ENCODE measurements around the gene TXNRD2. TPM values are rescaled to one million over a fixed set of nuclear protein-coding genes. Genes with fewer than 3 reads are reported as not detected.
"Not testable (repeated sequence)": the region's sequence is repeated elsewhere in the genome, so short reads cannot be mapped to it uniquely, and the experiment has no call there.

Gene TXNRD2
- total RNA-seq, 1 donor from 2014 or later: 19.7 TPM

DNA sequence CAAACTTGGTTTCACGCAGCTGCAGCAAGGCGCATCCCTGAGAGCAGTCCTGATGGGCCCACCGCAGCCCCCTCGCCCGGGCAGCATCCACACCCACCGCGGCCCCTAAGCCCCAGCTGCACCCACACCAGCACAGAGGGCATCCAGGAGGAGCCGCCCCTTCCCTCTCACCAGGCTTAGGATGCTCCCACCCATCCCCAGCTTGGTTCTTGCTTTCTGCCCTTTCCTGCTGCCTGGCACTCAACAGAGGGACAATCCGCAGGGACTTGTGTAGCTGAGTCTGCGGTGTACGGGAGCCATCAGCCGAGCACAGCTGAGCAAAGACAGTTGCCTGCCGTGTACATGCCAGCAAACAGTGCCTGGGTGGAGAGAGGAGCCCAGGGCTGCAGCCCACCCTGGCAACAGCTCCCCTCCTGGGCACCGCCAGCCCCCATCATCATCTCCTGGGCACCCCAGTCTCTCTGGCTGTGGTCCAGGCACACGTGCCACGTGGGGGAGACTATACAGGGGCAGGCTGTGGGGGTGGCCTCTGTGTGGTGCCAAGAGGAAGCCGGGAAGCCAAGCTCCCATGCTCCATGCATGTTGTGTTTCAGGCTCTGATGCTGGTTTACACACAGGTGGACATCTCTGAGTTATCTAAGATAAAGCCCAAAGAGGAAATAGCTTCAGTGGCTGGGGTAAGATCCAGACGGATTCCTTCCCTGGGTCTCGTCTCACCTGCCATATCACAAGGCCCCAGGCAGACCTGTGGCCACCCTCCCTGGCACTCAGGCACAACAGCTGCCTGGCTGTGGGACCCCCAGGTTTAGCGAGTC lies 50.9 kb downstream of the TXNRD2 start:
- intact Hi-C loops (cut with micrococcal nuclease): loop anchor here (1.0 kb wide), 3 partner anchors 20 to 134 kb away; partner anchors contain the start of genes GNB1L and RTL10

- intact Hi-C loops (cut with micrococcal nuclease): no loop called here
These were observed 51.7 kb downstream of the TXNRD2 start for GRCh38 chr22:19889951-19890350.

- intact Hi-C loops (cut with micrococcal nuclease): no loop called here
These were observed 53.4 kb downstream of the TXNRD2 start for GRCh38 chr22:19888131-19888746.

- intact Hi-C loops (cut with micrococcal nuclease): no loop called here
These were observed 54.2 kb downstream of the TXNRD2 start for GRCh38 chr22:19887256-19887985.

DNA sequence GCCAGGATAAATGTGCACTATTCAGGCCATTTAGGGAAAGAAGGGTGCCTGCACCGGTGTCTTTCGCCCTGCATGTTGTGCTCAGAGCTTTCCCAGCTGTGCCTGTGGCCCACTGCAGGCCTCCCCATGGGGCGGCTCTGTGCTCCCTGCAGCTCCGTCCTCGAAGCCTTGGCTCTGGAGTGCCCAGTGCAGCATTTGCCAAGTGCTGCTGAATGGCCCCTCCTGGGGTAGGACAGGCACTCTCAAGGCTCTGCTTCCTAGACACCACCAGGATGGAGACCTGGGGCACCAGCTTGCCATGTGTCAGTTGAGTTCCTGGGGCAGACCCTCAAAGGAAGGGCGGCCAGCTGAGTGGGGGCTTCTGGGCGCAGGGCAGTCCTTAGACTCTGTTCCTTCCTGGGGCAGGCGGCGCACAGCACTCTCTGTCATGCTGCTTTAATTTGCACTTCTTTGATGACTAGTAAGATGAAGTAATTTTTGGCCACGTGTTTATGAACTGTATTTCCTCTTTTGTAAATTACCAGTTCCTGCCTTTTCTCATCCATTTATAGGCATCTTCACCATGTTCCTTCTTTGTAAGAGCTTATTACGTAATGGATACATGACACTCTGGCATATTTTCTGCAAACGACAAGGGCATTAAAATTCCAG lies 54.9 kb downstream of the TXNRD2 start:
- intact Hi-C loops (cut with micrococcal nuclease): no loop called here

DNA sequence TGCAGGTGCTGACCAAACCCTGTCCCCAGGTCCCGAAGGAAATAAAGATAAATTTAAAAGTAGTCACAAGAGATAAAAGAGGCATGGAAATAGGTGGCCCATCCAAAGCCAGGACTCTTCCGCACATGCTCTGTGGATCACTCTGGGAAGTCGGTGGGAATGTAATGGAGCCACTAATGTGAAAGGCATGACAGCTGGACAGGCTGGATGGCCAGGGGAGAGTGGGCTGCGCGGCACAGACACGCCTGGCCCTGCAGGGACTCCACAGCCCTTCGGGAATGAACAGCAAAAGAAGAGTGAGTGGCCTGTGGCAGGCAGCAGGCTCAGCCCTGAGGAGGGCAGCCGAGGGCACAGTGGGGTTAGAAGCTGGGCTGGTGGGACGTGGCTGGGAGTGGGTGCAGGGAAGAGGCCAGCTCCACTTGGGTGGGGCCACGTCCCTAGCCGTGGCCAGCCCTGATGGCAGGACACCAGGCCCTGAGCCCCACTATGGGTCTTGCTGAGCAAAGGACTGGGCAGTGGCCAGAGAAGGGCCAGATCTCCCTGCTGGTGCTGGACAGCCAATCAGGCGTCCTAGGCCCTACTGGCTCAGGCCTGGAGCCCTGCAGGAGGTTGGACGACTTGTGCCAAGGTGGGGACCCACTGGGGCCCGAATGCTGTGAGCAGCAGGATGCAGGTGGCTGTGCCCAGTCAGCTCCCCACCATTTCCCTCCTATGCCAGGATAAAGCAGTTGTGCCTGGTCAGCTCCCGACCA lies 55.6 kb downstream of the TXNRD2 start:
- intact Hi-C loops (cut with micrococcal nuclease): no loop called here

DNA sequence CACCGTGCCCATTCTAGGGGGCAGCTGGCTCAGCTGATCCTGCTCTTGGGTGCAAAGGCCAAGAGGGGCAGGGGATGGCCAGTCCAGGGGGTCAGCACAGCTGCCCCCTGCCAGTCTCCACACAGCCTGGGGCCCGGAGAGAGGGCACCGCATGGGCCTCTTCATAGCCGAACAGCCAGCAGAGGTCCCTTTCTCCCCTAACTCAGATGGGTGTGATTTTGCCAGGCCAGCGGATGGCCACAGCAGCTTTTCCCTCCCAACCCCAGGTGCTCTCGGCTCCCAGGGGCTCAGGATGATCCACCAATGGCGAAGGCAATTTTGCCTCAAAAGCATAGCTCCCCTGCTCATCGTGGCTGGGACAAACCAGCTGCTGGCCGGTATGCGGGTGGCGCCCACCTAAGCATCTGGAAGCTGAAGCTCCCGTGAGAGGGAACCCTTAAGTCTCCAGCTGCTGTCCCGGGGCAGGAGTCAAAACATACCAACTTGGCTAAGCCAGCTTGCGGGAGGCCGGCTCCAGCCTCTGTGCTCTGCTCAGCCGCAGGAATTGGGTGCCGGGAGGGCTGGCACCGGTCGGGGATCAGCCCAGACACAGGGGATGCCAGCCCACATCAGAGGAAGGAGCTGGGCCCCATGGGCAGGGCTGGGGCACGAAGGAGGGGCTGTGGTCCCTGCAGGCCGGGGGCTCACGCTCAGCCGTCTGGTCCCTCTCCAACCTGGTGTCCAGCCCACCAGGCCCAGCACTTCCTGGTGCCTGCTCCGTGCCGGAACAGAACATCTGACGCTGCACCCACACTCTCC lies 56.5 kb downstream of the TXNRD2 start:
- intact Hi-C loops (cut with micrococcal nuclease): no loop called here

- intact Hi-C loops (cut with micrococcal nuclease): no loop called here
These were observed 57.3 kb downstream of the TXNRD2 start for GRCh38 chr22:19884161-19884953.

- intact Hi-C loops (cut with micrococcal nuclease): not testable (repeated sequence)
These were observed 58.2 kb downstream of the TXNRD2 start for GRCh38 chr22:19883446-19883845.

DNA sequence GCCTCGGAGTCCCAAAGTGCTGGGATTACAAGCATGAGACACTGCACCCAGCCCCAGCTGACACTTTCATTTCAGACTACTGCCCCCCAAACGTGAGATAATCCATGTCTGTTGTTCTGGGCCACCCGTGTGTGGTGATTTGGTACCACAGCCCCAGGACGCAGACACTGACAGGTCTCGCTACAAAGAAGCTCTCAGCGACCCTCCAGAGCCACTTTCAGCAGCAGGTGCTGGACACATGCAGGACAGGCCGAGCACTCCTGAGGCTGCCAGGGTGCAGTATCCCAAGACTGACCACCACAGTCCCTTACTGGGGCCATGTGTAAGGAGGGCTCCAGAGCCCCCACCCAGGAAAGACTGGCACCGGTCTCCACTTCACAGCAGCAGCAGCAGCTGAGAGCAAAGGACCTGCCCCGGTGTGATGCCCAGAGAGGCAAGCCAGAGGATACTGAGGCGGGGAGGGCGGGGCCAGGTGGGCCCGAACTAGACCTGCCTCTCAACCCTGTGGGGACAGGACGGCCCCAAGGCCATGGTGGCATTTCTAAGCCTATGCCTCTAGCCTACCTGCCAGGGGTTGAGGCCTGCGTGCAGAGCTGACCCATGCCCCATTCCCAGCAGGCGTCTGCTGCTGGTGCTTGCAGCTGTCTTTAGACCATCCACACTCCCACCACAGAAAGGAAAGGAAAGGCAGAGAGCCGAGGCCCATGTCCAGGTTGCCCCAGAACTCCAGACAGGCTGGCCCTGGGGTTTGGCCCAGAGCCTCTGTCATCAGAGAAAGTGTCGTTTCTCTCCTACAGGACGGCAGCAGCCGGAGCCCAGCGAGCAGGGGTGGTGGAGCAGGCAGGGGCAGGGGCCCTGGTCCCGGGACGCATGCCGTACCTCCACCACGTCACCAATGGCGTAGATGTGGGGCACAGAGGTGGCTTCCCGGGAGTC lies 58.9 kb downstream of the TXNRD2 start:
- intact Hi-C loops (cut with micrococcal nuclease): no loop called here

GRCh38 chr22:19880786-19881569 lies 60.6 kb downstream of the TXNRD2 start:
- intact Hi-C loops (cut with micrococcal nuclease): no loop called here

- intact Hi-C loops (cut with micrococcal nuclease): no loop called here
These were observed 61.4 kb downstream of the TXNRD2 start for GRCh38 chr22:19879992-19880785.

DNA sequence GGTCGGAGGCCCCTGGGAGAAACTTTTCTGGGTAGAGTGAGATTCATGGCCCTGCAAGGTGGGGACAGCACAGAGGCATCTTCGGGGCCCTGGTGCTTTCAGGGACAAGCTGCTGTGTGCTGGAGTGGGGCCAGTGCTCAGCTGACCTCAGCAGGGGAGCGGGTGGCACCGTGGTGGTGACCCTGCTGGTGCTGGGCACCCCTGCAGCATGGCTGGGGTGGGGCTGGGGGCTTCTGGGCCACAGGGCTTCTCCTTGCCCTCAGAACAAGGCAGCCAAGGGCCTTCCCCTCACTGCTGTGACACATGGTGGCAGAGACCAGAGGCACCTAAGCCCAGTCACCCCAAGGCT lies 62.0 kb downstream of the TXNRD2 start:
- intact Hi-C loops (cut with micrococcal nuclease): no loop called here

- intact Hi-C loops (cut with micrococcal nuclease): no loop called here
These were observed 62.4 kb downstream of the TXNRD2 start for GRCh38 chr22:19879246-19879570.

GRCh38 chr22:19878461-19879245 lies 63.0 kb downstream of the TXNRD2 start:
- intact Hi-C loops (cut with micrococcal nuclease): no loop called here
